Activated naive CD4-positive, alpha-beta T cell treated with anti-CD3 and anti-CD28 coated beads, Interleukin-2, amount 50 U/mL, for 24 hours (primary cell): ENCODE results near the gene LCN12.

Source experiments
- H3K27ac Mint-ChIP-seq: one replicate; pipeline ENCODE4 v1.8.0; 2021; ENCODE audit warnings: mild to moderate bottlenecking, mixed read lengths
- H3K27me3 Mint-ChIP-seq: one replicate; pipeline ENCODE4 v1.8.0; 2021; ENCODE audit warnings: mixed read lengths
- H3K36me3 Mint-ChIP-seq: one replicate; pipeline ENCODE4 v1.8.0; 2021; ENCODE audit warnings: mixed read lengths
- H3K4me1 Mint-ChIP-seq: one replicate; pipeline ENCODE4 v1.8.0; 2021; ENCODE audit warnings: mixed read lengths
- H3K4me3 Mint-ChIP-seq: one replicate; pipeline ENCODE4 v1.8.0; 2021; ENCODE audit warnings: mild to moderate bottlenecking, mixed read lengths
- H3K9me3 Mint-ChIP-seq: one replicate; pipeline ENCODE4 v1.8.0; 2021; ENCODE audit warnings: mixed read lengths

Gene LCN12

DNA sequence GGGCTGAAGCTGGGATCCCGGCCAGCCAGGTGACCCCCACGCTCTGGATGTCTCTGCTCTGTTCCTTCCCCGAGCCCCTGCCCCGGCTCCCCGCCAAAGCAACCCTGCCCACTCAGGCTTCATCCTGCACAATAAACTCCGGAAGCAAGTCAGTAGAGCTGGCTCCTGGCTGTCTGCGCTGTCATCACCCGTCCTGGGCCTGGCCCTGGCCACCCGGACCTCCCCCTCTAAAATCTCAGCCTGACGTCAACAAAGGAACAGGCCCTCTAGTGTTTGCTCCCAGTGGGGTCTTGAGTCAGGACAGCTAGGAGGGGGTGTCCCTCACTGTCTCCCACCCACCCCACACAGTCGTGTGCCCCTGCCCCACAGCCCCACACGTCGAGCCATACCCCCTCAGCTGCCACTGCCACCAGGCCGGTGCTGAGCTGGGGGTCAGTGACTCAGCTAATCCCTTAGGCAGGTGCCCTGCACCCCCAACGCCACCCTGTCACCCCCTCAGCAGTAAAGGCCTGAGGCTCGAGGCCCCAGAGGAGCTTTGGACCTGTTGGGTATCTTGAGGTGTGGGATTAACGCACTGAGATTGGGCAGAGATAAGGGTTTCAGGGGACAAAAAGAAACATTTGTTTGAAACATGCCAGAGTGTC is 29.6 kb downstream of the LCN12 start:
- no peaks in the 10 kb centered on the region for H3K36me3 Mint-ChIP-seq
- peaks cover 3% of the 10 kb centered on the region for H3K4me1 Mint-ChIP-seq
- no peak overlapping the region for H3K4me3 Mint-ChIP-seq
- H3K9me3 Mint-ChIP-seq, result no peaks in the 10 kb centered on the region
- peaks cover 4% of the 10 kb centered on the region for H3K27me3 Mint-ChIP-seq
- no peak overlapping the region for H3K27ac Mint-ChIP-seq

DNA sequence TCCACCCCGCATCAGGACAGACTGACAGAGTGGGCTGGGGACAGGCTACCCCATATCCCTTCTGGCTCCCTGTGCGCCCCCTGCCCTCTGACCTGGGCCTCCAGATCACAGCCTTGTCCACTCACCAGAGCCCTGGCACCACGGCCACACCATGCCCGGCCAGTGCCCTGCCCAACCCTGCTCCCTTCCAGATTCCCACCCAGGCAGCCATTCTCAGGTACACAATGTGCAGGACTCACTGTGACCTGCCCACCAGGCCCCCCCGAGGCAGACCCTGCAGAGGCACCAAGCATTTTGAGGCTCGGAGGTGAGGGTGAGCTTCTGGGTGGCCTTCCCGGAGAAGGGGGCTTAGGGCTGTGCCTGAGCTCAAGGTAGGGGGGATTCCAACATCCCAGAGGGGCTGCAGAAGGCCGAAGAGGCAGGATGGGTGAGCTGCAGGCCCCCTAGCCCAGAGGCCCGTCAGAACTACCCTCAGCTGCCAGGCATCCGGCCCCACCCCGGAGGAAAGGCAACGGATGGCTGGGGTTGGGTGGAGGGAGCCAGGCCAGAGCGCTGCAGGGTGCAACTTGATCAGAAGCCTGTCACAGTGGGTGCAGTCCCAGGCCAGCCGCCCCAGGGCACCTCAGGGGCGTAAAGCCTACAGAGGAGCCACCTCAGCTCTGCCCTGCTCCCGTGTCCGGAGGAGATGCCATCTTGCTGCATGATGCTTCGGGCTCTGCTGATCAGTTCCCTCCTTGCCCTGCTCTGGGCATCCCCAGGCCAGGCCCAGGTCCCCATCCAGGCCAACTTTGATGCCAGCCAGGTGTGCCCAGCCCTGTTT is 30.4 kb downstream of the LCN12 start, which contains the start of gene LCNL1:
LCNL1 (plus strand) TSS at position 762 of the 820 bp plus-strand sequence. CDS start 594 bp downstream, outside the sequence.
- Mint-ChIP-seq H3K4me3 (no peak within 1 kb of the TSS), H3K4me1 (peaks cover 3% of the 10 kb centered on the region), H3K9me3 (no peaks in the 10 kb centered on the region), H3K27ac (peak within 1 kb of the TSS; percentile 12), H3K27me3 (peaks cover 4% of the 10 kb centered on the region), H3K36me3 (no peaks in the 10 kb centered on the region)

DNA sequence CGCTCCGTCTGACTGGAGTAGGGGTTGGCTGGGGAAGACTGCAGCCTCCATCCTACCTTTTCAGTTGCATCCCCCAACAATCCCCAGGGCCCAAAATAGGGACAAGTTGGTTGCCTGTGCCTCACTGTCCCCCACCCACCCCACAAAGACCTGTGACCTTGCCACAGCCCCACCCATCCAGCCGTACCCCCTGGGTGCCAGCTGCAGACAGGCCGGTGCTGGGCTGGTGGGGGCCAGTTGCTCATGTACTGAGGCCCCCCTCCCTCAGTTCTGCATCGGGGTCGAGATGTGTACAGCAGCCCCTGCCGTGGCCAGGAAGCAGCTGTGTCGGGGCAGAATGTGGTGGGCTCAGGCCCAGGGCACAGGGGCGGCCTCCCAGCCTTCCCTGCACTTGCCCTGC is 31.1 kb downstream of the LCN12 start:
- H3K9me3 Mint-ChIP-seq, result no peaks in the 10 kb centered on the region
- peaks cover 4% of the 10 kb centered on the region for H3K27me3 Mint-ChIP-seq
- H3K4me3 Mint-ChIP-seq, result no peak overlapping the region
- H3K4me1 Mint-ChIP-seq, result peaks cover 3% of the 10 kb centered on the region
- H3K36me3 Mint-ChIP-seq, result no peaks in the 10 kb centered on the region
- no peak overlapping the region for H3K27ac Mint-ChIP-seq

DNA sequence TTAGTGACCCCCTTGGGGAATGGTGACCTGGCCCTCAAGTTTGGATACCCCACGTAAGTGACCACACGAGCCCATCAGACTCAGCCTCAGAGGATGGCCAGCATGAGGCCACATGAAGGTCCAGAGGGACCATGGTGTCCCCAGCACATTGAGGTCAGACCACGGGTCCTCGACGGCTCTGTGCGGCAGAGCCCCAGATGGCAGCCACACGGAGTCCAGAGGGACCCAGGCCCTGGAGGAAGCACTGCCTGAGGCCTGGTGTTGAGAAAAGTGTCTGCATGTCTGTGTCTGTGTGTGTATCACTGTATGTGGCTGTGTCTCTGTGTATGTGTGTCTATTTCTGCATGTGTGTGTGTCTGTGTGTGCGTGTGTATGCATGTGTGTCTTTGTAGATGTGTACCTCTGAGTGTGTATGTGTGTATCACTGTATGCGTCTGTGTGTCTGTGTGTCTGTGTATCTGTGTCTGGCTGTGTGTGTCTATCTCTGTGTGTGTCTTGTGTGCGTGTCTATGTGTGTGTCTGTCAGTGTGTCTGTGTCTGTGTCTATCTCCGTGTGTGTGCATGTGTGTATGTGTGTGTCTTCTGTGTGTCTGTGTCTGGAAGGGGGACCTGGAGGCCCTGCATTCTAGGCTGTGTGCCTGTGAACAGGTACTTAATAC is 31.7 kb downstream of the LCN12 start:
- H3K36me3 Mint-ChIP-seq, result no peaks in the 10 kb centered on the region
- H3K4me1 Mint-ChIP-seq, result peaks cover 3% of the 10 kb centered on the region
- no peaks in the 10 kb centered on the region for H3K9me3 Mint-ChIP-seq
- no peak overlapping the region for H3K4me3 Mint-ChIP-seq
- no peak overlapping the region for H3K27ac Mint-ChIP-seq
- peaks cover 4% of the 10 kb centered on the region for H3K27me3 Mint-ChIP-seq

DNA sequence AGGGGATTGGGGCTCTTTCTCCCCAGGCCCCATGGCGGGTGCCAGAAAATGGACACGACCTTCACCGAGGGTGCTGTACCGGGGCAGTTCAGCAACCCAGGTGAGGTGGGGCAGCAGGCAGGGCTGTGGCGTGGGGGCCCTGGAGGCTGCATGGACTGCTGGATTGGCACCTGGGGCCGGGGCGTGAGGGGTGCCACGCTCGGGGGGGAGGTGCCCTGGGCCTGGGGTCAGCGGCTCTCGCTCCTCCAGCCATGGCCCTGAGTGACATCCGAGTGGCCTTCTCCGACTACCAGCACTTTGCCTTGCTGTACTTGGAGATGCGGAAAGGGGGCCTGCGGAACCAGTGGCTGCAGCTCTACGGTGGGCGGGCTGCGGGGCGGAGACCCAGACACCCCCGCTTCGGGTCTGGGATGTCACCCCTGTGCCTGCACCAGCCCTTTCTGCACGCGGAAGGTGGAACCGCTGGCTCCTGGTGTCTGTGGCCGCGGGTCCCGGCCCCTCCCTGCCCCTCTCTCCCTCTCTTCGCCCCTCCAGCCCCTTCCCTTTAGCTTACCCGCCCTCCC is 32.5 kb downstream of the LCN12 start:
- Mint-ChIP-seq H3K27ac (no peak overlapping the region), H3K4me1 (peaks cover 3% of the 10 kb centered on the region), H3K4me3 (no peak overlapping the region), H3K9me3 (no peaks in the 10 kb centered on the region), H3K36me3 (no peaks in the 10 kb centered on the region), H3K27me3 (peaks cover 4% of the 10 kb centered on the region)

DNA sequence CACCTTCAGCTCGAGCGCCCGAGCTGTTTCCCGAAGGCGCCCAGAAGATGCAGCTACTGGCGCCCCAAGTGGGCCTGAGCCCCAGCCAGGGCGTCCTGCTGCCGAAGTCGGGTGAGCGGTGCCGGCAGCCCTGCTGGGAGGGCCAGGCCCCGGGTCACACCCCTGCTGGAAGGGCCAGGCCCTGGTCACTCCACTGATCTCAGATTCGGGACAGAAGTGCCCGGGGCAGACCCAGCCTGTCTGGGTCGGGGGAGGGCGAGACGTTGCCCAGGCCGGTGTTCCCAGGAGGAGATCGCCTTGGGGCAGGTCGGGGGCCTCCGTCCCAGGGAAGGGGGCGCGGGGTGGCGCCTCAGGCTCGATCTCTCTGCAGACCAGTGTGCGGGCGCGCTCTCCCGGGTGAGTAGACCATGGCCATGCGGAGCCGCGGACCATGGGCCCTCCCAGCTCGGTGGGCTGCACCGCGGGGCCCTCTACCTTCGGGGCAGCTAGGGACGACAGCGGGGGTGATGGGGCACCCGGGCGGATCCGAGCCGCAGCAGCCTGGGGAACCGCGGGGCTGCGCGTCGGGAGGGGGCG is 33.0 kb downstream of the LCN12 start:
- Mint-ChIP-seq H3K36me3 (no peaks in the 10 kb centered on the region), H3K27me3 (peaks cover 4% of the 10 kb centered on the region), H3K27ac (no peak overlapping the region), H3K4me3 (no peak overlapping the region), H3K4me1 (peaks cover 3% of the 10 kb centered on the region), H3K9me3 (no peaks in the 10 kb centered on the region)

DNA sequence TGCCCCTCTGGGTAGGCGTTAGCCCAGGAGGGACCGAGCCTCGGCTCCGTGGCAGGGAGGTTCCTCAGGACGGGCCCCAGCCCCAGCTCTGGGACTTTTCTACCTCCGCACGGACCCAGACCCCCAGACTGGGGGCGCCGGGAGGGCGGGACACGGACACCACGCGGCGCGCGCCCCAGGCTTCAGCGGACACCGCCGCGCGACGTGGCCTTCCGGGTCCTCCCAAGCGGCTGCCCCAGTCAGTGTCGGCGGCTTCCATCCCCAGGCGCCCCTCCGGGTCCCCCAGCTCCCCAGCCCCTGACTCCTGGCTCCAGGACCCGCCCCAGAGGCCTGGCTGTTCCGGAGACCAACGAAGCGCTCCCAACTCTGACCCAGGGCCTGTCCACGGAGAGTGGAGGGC is 33.8 kb downstream of the LCN12 start:
- no peak overlapping the region for H3K27ac Mint-ChIP-seq
- H3K4me3 Mint-ChIP-seq, result no peak overlapping the region
- H3K27me3 Mint-ChIP-seq, result peaks cover 4% of the 10 kb centered on the region
- H3K4me1 Mint-ChIP-seq, result peaks cover 3% of the 10 kb centered on the region
- no peaks in the 10 kb centered on the region for H3K36me3 Mint-ChIP-seq
- no peaks in the 10 kb centered on the region for H3K9me3 Mint-ChIP-seq

DNA sequence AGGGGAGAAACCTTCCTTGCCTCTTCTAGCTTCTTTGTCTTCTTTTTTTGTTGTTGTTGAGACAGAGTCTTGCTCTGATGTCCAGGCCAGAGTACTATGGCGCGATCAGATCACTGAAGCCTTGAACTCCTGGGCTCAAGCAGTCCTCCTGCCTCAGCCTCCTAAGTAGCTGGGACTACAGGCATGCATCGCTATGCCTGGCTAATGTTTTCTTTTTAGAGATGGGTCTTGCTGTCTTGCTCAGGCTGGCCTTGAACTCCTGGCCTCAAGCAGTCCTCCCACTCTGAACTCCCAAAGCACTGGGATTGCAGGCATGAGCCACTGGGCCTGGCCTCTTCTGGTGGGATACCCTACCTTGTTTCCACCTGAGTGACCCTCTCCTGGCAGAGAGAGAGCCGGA is 36.8 kb downstream of the LCN12 start:
- Mint-ChIP-seq H3K36me3 (no peaks in the 10 kb centered on the region), H3K9me3 (no peaks in the 10 kb centered on the region), H3K4me3 (no peak overlapping the region), H3K27me3 (peaks cover 2% of the 10 kb centered on the region), H3K4me1 (peaks cover 18% of the 10 kb centered on the region), H3K27ac (no peak overlapping the region)

DNA sequence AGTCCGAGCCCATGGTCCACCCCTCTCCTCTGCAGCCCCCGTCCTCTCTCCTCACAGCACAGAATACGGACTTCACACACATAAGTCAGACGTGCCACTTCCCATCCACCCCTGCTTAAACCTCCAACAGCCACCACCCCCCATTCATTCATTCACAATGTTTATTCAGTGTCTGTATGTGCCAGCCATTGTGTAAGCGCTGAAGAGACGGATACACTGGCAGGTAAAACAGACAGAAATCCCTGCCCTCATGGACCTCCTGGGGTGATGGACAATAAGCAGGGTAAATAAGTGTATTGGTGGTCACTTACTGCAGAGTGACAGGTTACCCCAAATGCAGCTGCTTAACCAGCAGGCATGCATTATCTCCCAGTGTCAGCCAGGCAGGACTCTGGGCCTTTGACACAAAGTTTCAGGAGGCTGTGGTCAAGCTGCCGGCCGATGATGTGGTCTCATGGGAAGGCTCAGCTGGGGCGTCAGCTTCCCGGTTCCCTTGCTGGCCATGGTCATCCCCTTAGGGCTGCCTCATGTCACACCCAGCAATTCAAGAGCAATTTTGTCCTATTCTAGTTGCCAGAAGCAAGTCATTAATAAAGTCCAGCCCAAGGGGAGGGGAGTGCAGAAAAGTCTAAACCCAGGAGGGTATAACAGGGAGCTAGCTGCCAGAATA is 38.3 kb downstream of the LCN12 start:
- Mint-ChIP-seq H3K9me3 (no peaks in the 10 kb centered on the region), H3K27me3 (no peaks in the 10 kb centered on the region), H3K36me3 (no peaks in the 10 kb centered on the region), H3K4me3 (peak overlapping the region; percentile 75), H3K4me1 (peaks cover 17% of the 10 kb centered on the region), H3K27ac (peak overlapping the region; percentile 81)

DNA sequence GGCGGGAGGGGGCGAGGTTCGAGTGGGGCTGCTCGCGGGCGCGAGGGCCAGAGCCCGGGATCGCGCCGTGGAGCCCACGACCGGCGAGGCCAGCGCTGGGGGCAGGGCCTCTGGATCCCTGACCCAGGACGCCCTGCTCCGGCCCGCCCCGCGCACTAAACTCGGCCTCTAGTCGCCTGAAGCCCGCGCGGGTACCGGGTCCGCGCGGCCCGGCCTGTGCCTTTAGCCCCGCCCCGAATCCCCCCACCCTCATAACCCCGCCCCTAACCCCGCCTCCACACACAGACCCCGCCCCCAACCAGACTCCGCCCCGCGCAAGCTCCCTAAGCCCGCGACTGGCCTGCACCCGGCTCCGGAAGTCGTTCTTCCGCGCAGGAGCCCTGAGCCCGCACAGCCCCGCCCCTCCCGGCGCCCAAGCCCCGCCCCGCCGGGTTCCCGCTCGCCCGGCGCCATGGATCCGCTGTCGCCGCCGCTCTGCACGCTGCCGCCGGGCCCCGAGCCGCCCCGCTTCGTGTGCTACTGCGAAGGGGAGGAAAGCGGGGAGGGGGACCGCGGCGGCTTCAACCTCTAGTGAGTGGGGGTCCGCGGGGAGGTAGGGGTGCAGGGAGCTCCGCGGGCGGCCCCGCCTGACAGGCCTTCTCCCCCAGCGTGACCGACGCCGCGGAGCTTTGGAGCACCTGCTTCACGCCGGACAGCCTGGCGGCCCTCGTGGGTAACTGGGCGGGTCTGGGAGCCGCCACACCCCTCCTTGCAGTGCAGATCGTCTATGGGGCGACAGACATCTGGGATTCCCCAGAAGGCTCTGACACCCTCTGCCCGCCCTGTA is 40.1 kb downstream of the LCN12 start, which contains the start of gene PAXX:
PAXX (plus strand) TSS at position 430 of the 826 bp plus-strand sequence; CDS start at position 452, 22 bp downstream.
- H3K36me3 Mint-ChIP-seq, result no peaks in the 10 kb centered on the region
- H3K4me1 Mint-ChIP-seq, result peaks cover 17% of the 10 kb centered on the region
- H3K27ac Mint-ChIP-seq, result peak within 1 kb of the TSS; percentile 72
- no peaks in the 10 kb centered on the region for H3K27me3 Mint-ChIP-seq
- peak within 1 kb of the TSS; percentile 88 for H3K4me3 Mint-ChIP-seq
- H3K9me3 Mint-ChIP-seq, result no peaks in the 10 kb centered on the region

DNA sequence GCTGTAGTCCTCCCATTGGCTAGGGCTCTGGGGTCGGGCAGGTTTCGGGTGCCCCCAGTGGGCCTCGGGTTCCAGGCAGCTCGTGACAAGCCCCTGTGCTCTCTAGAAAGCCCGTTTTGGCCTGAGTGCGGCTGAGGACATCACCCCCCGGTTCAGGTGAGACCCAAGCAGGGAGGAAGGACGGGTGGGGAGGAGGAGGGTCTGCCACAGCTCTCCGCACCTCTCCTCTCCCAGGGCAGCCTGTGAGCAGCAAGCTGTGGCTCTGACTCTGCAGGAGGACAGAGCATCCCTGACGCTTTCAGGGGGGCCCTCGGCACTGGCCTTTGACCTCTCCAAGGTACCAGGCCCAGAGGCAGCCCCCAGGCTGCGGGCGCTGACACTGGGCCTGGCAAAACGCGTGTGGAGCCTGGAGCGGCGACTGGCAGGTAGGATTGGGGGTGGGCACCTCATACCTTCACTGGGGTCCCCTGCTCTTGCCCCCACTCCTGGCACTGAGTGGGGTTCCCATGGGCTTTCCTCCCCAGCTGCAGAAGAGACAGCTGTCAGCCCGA is 40.8 kb downstream of the LCN12 start:
- Mint-ChIP-seq H3K36me3 (no peaks in the 10 kb centered on the region), H3K27ac (peak overlapping the region; percentile 62), H3K4me1 (peaks cover 22% of the 10 kb centered on the region), H3K27me3 (no peaks in the 10 kb centered on the region), H3K4me3 (peak overlapping the region; percentile 88), H3K9me3 (no peaks in the 10 kb centered on the region)

DNA sequence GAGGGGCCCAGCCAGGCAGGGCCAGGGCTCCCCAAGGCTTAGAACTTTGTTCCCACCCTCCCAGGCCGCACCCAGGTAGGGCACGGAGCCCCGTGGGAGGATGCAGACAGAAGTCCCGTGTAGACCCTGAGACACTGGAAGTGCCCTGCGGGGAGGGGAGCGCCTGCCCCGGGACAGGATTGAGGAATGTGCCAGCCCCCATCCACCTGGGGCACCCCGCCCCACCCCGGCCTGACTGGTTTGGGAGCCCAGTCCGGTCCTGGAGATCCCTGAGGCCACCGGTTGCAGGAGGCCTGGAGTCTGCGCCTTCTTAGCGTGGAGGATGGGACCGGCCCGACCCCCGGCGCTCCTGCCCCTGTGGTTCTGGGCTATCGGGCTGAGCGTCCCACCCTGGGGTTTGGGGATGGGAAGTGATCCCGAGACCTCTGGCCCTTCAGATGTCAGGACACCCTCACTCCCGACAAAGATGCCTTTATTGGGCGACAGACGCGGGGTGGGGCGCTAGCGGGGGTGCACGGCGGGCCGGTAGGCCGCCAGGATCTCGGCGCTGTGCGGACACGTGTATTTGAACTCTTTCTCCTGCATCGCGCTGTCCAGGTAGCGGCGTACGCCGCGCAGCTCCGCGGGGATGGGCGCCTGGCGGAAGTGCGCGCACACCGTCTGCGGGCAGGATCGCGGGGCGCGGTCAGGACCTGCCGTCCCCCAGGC is 42.3 kb downstream of the LCN12 start:
- H3K27ac Mint-ChIP-seq, result no peak overlapping the region
- H3K9me3 Mint-ChIP-seq, result no peaks in the 10 kb centered on the region
- H3K4me3 Mint-ChIP-seq, result no peak overlapping the region
- no peaks in the 10 kb centered on the region for H3K36me3 Mint-ChIP-seq
- H3K27me3 Mint-ChIP-seq, result no peaks in the 10 kb centered on the region
- H3K4me1 Mint-ChIP-seq, result peaks cover 27% of the 10 kb centered on the region

DNA sequence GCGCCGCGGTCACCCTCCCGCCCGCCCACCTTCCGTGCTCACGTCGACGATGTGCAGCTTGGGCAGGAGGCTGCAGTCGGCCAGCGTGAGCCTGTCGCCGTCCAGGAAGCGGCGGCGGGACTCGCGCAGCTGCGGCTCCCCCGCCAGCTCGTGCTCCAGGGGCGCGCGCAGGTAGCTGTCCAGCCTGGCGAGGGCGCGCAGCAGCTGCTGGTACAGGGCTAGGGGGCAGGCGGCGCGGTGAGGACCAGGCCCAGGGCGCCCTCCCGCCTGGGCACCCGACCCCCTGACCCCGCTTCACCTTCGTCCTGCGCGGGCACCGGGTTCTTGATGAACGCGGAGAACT is 42.8 kb downstream of the LCN12 start:
- H3K36me3 Mint-ChIP-seq, result no peaks in the 10 kb centered on the region
- no peaks in the 10 kb centered on the region for H3K9me3 Mint-ChIP-seq
- H3K27ac Mint-ChIP-seq, result no peak overlapping the region
- H3K4me3 Mint-ChIP-seq, result no peak overlapping the region
- peaks cover 27% of the 10 kb centered on the region for H3K4me1 Mint-ChIP-seq
- no peaks in the 10 kb centered on the region for H3K27me3 Mint-ChIP-seq

DNA sequence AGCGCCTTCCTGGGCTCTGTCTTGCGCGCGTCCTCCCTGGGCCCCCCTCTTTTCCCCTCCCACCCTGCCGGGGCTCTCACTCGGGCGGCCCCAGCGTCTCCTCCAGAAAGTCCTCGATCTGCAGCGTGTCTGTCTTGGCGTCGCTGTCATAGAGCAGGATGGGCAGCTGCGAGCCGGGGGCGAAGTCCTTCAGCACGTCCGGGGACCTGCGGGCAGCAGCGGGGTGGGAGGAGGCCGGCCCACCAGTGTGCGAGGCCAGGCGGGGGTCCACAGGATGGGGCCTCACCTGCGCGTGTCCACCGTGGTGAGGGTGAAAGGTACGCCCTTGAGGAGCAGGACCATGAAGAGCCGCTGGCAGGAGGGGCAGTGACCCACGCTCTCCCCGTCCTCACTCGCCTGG is 43.3 kb downstream of the LCN12 start:
- H3K27me3 Mint-ChIP-seq, result no peaks in the 10 kb centered on the region
- no peak overlapping the region for H3K27ac Mint-ChIP-seq
- H3K4me3 Mint-ChIP-seq, result no peak overlapping the region
- peaks cover 27% of the 10 kb centered on the region for H3K4me1 Mint-ChIP-seq
- no peaks in the 10 kb centered on the region for H3K36me3 Mint-ChIP-seq
- no peaks in the 10 kb centered on the region for H3K9me3 Mint-ChIP-seq
